Neural cell (in vitro differentiated cells): ENCODE data around the gene NOLC1. TPM values are rescaled to one million over a fixed set of nuclear protein-coding genes. Genes with fewer than 3 reads are reported as not detected.
A peak's percentile ranks its signal among the peaks of the same experiment; 100 is the strongest.

ENCODE experiments used
- H2AFZ ChIP-seq: fragments of 200-600, 300-800 bp; sonication (generic), shearing (Covaris generic); 2 replicates; pipeline ENCODE4 v1.6.0; 2014; ENCODE audit warnings: low read depth, mild to moderate bottlenecking, antibody characterized with exemption, low read length, moderate library complexity
- H3F3A ChIP-seq: fragments of 200-600 bp; shearing (Covaris generic); 2 replicates; pipeline ENCODE4 v1.6.1; 2016; ENCODE audit warnings: mild to moderate bottlenecking, moderate library complexity, mixed read lengths, antibody characterized with exemption, low read length; ENCODE audit not compliant: insufficient read depth, poor library complexity, severe bottlenecking
- H3K27ac ChIP-seq: fragments of 200-600, 300-800 bp; sonication (generic), shearing (Covaris generic); 2 replicates; pipeline ENCODE4 v1.5.1; 2014; ENCODE audit warnings: mild to moderate bottlenecking, low read length, moderate library complexity
- H3K27me3 ChIP-seq: fragments of 300-800, 200-600 bp; sonication (generic), shearing (Covaris generic); 2 replicates; pipeline ENCODE4 v1.6.0; 2014; ENCODE audit warnings: mild to moderate bottlenecking, low read depth, low read length, moderate library complexity; ENCODE audit not compliant: insufficient read depth
- H3K36me3 ChIP-seq: fragments of 300-800, 200-600 bp; sonication (generic), shearing (Covaris generic); 2 replicates; pipeline ENCODE4 v1.5.1; 2014; ENCODE audit warnings: mild to moderate bottlenecking, antibody characterized with exemption, low read length, moderate library complexity; ENCODE audit not compliant: insufficient read depth
- H3K4me2 ChIP-seq: fragments of 300-800, 200-600 bp; sonication (generic), shearing (Covaris generic); 2 replicates; pipeline ENCODE4 v1.6.0; 2014; ENCODE audit warnings: mild to moderate bottlenecking, low read length
- H3K4me3 ChIP-seq: fragments of 300-800, 200-600 bp; sonication (generic), shearing (Covaris generic); 2 replicates; pipeline ENCODE4 v1.5.1; 2014; ENCODE audit warnings: mild to moderate bottlenecking, low read length, moderate library complexity
- H3K79me2 ChIP-seq: fragments of 200-600 bp; shearing (Covaris generic); replicated peaks from 2 replicates; pipeline ENCODE4 v1.6.0; 2014; ENCODE audit warnings: mild to moderate bottlenecking, low read length, moderate library complexity; ENCODE audit not compliant: insufficient read depth
- H3K9ac ChIP-seq: fragments of 300-800, 200-600 bp; sonication (generic), shearing (Covaris generic); 2 replicates; pipeline ENCODE4 v1.6.1; 2016; ENCODE audit warnings: mild to moderate bottlenecking, low read length, mixed read lengths
- H3K9me2 ChIP-seq: fragments of 200-600 bp; shearing (Covaris generic); 2 replicates; pipeline ENCODE4 v1.6.1; 2016; ENCODE audit warnings: mild to moderate bottlenecking, low read length, mixed read lengths; ENCODE audit not compliant: insufficient read depth
- H3K9me3 ChIP-seq: fragments of 200-600, 300-800 bp; sonication (generic), shearing (Covaris generic); 2 replicates; pipeline ENCODE4 v1.6.1; 2016; ENCODE audit warnings: mild to moderate bottlenecking, mixed run types, low read length, moderate library complexity, mixed read lengths
- H4K20me1 ChIP-seq: fragments of 200-600 bp; shearing (Covaris generic); 2 replicates; pipeline ENCODE4 v1.6.1; 2016; ENCODE audit warnings: mild to moderate bottlenecking, mixed run types; ENCODE audit not compliant: insufficient read depth
- EP300 ChIP-seq: fragments of 450-650 bp; conservative IDR thresholded peaks from 2 replicates; pipeline ENCODE4 v1.6.1; 2014; ENCODE audit warnings: antibody characterized with exemption, mild to moderate bottlenecking, moderate library complexity; ENCODE audit not compliant: poor library complexity, severe bottlenecking
- EZH2 ChIP-seq: fragments of 200-600, 300-800 bp; shearing (Covaris generic), sonication (generic); IDR thresholded peaks from 2 replicates; pipeline ENCODE4 v1.6.1; 2014; ENCODE audit warnings: antibody characterized with exemption, low read length, borderline replicate concordance, mild to moderate bottlenecking; ENCODE audit not compliant: insufficient read depth, poor library complexity, severe bottlenecking
- MXI1 ChIP-seq: fragments of 450-650 bp; conservative IDR thresholded peaks from 2 replicates; pipeline ENCODE4 v1.6.1; 2014; ENCODE audit warnings: antibody characterized with exemption, mild to moderate bottlenecking; ENCODE audit not compliant: poor library complexity, severe bottlenecking
- POLR2AphosphoS5 ChIP-seq: IDR thresholded peaks from 2 replicates; pipeline ENCODE4 v1.6.1; 2012
- RAD21 ChIP-seq: fragments of 450-650 bp; conservative IDR thresholded peaks from 2 replicates; pipeline ENCODE4 v1.6.1; 2014; ENCODE audit warnings: antibody characterized with exemption, mild to moderate bottlenecking, moderate library complexity
- SMC3 ChIP-seq: fragments of 450-650 bp; conservative IDR thresholded peaks from 2 replicates; pipeline ENCODE4 v1.6.1; 2014; ENCODE audit warnings: antibody characterized with exemption, mild to moderate bottlenecking, moderate library complexity; ENCODE audit not compliant: poor library complexity
- TAF1 ChIP-seq: IDR thresholded peaks from 2 replicates; pipeline ENCODE4 v1.6.1; 2012; ENCODE audit warnings: low read depth
- polyA minus RNA-seq: library from RNA; depleted of rRNA, polyadenylated mRNA; stranded (reverse); fragments of >200 nt; gene quantifications from 2 replicates; pipeline ENCODE4 v1.2.3, GENCODE V29; 2014
- polyA plus RNA-seq: library from polyadenylated mRNA; depleted of rRNA; stranded (reverse); fragments of >200 nt; gene quantifications from 2 replicates; pipeline ENCODE4 v1.2.3, GENCODE V29; 2014
- TF ChIP-seq, protein P1 (sequence below): IDR thresholded peaks from 2 replicates; pipeline ENCODE4 v1.6.1; 2012; ENCODE audit warnings: borderline replicate concordance
- TF ChIP-seq, protein P2 (sequence below): fragments of 450-650 bp; IDR thresholded peaks from 2 replicates; pipeline ENCODE4 v1.5.1; 2014; ENCODE audit warnings: antibody characterized with exemption, mild to moderate bottlenecking, moderate library complexity; ENCODE audit not compliant: poor library complexity, severe bottlenecking

Gene NOLC1
- polyA plus RNA-seq (33.4 and 36.0 TPM in 2 replicates), polyA minus RNA-seq (39.4 and 45.1 TPM in 2 replicates)

GRCh38 chr10:102151774-102152544, at the start of gene NOLC1:
TSS of gene NOLC1 (plus strand) at chr10:102152389. CDS start at chr10:102152411, 22 bp downstream.
- H3K4me2 ChIP-seq = peak within 1 kb of the TSS; percentile 69
- no peaks in the 10 kb centered on the region for H3K9me2 ChIP-seq
- no peaks in the 10 kb centered on the region for H3F3A ChIP-seq
- peak within 1 kb of the TSS; percentile 61 for H3K27ac ChIP-seq
- no peaks in the 10 kb centered on the region for H3K9me3 ChIP-seq
- peaks cover 4% of the 10 kb centered on the region for H3K36me3 ChIP-seq
- peak; percentile 80 for TF ChIP-seq EP300
- TF ChIP-seq TAF1 = peak; percentile 57
- TF ChIP-seq, protein P1, sequence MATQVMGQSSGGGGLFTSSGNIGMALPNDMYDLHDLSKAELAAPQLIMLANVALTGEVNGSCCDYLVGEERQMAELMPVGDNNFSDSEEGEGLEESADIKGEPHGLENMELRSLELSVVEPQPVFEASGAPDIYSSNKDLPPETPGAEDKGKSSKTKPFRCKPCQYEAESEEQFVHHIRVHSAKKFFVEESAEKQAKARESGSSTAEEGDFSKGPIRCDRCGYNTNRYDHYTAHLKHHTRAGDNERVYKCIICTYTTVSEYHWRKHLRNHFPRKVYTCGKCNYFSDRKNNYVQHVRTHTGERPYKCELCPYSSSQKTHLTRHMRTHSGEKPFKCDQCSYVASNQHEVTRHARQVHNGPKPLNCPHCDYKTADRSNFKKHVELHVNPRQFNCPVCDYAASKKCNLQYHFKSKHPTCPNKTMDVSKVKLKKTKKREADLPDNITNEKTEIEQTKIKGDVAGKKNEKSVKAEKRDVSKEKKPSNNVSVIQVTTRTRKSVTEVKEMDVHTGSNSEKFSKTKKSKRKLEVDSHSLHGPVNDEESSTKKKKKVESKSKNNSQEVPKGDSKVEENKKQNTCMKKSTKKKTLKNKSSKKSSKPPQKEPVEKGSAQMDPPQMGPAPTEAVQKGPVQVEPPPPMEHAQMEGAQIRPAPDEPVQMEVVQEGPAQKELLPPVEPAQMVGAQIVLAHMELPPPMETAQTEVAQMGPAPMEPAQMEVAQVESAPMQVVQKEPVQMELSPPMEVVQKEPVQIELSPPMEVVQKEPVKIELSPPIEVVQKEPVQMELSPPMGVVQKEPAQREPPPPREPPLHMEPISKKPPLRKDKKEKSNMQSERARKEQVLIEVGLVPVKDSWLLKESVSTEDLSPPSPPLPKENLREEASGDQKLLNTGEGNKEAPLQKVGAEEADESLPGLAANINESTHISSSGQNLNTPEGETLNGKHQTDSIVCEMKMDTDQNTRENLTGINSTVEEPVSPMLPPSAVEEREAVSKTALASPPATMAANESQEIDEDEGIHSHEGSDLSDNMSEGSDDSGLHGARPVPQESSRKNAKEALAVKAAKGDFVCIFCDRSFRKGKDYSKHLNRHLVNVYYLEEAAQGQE = peak; percentile 18
- no peak for TF ChIP-seq SMC3
- no peak for TF ChIP-seq EZH2
- peak; percentile 75 for TF ChIP-seq POLR2AphosphoS5
- TF ChIP-seq, protein P2, sequence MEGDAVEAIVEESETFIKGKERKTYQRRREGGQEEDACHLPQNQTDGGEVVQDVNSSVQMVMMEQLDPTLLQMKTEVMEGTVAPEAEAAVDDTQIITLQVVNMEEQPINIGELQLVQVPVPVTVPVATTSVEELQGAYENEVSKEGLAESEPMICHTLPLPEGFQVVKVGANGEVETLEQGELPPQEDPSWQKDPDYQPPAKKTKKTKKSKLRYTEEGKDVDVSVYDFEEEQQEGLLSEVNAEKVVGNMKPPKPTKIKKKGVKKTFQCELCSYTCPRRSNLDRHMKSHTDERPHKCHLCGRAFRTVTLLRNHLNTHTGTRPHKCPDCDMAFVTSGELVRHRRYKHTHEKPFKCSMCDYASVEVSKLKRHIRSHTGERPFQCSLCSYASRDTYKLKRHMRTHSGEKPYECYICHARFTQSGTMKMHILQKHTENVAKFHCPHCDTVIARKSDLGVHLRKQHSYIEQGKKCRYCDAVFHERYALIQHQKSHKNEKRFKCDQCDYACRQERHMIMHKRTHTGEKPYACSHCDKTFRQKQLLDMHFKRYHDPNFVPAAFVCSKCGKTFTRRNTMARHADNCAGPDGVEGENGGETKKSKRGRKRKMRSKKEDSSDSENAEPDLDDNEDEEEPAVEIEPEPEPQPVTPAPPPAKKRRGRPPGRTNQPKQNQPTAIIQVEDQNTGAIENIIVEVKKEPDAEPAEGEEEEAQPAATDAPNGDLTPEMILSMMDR = no peak
- TF ChIP-seq RAD21 = no peak
- peak; percentile 100 for TF ChIP-seq MXI1
- peak within 1 kb of the TSS; percentile 65 for H3K9ac ChIP-seq
- peak within 1 kb of the TSS; percentile 84 for H3K4me3 ChIP-seq
- no peaks in the 10 kb centered on the region for H3K27me3 ChIP-seq
- H3K79me2 ChIP-seq = peaks cover 23% of the 10 kb centered on the region
- peak within 1 kb of the TSS; percentile 42 for H2AFZ ChIP-seq
- H4K20me1 ChIP-seq = no peaks in the 10 kb centered on the region

- Histone ChIP-seq H3K36me3 (no peaks in the 10 kb centered on the region), H3K79me2 (no peaks in the 10 kb centered on the region), H3K27me3 (no peaks in the 10 kb centered on the region)
Observed at GRCh38 chr10:102102421-102102820, 49.8 kb upstream of the NOLC1 start.

More at GRCh38 chr10:102102421-102102820, 49.8 kb upstream of the NOLC1 start:
- H2AFZ ChIP-seq = no peak overlapping the region
- no peaks in the 10 kb centered on the region for H3K9me2 ChIP-seq
- H3K9me3 ChIP-seq = no peaks in the 10 kb centered on the region
- TF ChIP-seq, protein P1 = no peak
- TF ChIP-seq EP300 = no peak
- no peak for TF ChIP-seq MXI1
- TF ChIP-seq SMC3 = no peak
- TF ChIP-seq, protein P2 = no peak
- TF ChIP-seq POLR2AphosphoS5 = no peak
- no peak for TF ChIP-seq TAF1
- no peak for TF ChIP-seq RAD21
- no peak for TF ChIP-seq EZH2
- H3K4me3 ChIP-seq = no peak overlapping the region
- no peaks in the 10 kb centered on the region for H3F3A ChIP-seq
- no peak overlapping the region for H3K27ac ChIP-seq
- no peak overlapping the region for H3K4me2 ChIP-seq
- no peaks in the 10 kb centered on the region for H4K20me1 ChIP-seq
- no peak overlapping the region for H3K9ac ChIP-seq
